Subcutaneous adipose tissue (tissue), 4 donors: ENCODE measurements around the gene ORM2. TPM values are rescaled to one million over a fixed set of nuclear protein-coding genes. Genes with fewer than 3 reads are reported as not detected.

Source experiments
- total RNA-seq, 4 donors: library from RNA; depleted of rRNA; stranded (reverse); fragments of >200 nt; gene quantifications; one replicate each; pipeline ENCODE4 v1.1.0, GENCODE V29; 2016
- TF ChIP-seq, protein P1 (sequence below): fragments of 450-650 bp; IDR thresholded peaks from one replicate; pipeline ENCODE4 v1.5.1; 2016; ENCODE audit warnings: low read depth, mild to moderate bottlenecking, control low read depth, antibody characterized with exemption, moderate library complexity

The ORM2 gene
- total RNA-seq, 4 donors from 2014 or later, result 2.4 TPM; not detected in 3

GRCh38 chr9:114361542-114361941 lies 31.9 kb downstream of the ORM2 start:
- TF ChIP-seq, protein P1, sequence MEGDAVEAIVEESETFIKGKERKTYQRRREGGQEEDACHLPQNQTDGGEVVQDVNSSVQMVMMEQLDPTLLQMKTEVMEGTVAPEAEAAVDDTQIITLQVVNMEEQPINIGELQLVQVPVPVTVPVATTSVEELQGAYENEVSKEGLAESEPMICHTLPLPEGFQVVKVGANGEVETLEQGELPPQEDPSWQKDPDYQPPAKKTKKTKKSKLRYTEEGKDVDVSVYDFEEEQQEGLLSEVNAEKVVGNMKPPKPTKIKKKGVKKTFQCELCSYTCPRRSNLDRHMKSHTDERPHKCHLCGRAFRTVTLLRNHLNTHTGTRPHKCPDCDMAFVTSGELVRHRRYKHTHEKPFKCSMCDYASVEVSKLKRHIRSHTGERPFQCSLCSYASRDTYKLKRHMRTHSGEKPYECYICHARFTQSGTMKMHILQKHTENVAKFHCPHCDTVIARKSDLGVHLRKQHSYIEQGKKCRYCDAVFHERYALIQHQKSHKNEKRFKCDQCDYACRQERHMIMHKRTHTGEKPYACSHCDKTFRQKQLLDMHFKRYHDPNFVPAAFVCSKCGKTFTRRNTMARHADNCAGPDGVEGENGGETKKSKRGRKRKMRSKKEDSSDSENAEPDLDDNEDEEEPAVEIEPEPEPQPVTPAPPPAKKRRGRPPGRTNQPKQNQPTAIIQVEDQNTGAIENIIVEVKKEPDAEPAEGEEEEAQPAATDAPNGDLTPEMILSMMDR, result no peak

DNA sequence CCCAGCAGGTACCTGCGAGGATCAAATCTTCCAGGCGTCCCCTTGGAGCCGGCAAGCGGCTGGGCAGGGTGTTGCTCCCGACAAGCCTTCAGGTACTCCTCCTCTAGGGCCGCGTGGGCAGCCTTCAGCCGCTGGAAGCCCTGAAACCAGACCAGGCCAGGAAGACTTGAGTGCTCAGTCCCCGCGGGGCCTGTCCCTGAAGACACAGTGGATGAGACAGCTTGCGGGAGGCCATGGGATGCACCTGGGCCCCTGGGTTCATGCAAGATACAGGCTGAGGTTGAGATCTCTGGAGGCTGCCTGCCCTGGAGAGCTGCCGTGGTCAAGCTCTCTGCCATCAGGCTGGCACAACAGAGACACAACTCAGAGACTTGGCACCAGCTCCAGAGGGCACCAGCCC lies 32.7 kb downstream of the ORM2 start:
- TF ChIP-seq, protein P1, result no peak

DNA sequence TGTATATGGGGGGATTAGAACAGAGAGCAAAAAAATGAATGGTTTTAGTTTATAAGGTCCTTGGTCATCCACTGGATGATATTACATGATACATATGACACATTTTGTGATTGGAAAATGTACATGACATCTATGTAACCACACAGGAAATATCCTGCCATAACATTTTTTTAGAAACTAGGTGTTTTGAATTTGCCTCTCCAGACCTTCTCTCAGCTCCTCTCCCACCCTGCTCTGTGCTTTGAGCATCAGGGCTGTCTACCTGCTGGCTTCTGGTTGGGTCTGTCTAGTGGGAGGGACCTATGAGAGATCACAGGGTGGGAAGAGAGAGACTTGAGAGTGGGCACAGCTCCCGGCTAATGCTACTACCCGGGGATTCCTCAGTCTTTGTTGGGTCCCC lies 33.8 kb downstream of the ORM2 start:
- TF ChIP-seq, protein P1, result no peak

DNA sequence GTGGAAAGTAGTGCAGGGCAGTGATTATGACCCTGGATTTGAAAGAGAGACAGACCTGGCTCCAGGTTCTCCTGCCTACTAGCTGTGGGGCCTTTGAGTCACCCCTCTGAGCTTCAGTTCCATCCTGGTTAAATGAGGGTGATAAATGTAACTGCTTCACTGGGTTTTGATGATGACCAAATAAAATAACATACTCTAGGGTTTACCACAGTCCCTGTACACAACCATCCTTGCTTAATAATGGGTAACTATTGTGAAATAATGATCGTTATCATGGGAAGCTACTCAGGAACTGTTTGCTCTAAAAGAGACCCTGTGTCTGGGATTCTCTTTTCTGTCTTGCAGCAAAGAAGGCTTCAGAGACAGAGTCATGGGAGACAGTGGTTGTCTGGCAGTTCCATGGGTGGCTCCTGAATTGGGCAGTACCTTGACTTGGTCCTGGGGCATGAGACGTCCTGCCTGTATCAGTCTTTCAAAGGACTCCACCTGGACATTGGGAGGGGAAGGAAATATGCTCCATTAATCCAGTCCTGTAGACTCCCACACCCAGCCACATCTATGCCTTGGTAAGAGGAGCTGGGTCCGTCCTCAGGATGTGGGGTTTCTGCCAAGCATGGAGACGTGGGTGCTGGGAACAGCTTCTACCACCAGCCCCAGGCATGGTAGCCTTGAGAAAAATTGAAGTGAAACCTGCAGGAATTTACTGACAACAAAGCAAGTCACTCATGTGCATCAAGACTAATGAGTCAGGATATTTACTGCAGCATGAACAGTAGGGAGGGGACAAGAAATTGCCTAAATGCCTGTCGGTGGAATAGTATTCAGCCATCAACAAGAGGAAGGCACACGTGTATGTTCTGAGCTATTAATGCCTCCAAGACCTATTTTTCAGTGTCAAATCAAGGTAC lies 34.7 kb downstream of the ORM2 start:
- TF ChIP-seq, protein P1, result no peak

DNA sequence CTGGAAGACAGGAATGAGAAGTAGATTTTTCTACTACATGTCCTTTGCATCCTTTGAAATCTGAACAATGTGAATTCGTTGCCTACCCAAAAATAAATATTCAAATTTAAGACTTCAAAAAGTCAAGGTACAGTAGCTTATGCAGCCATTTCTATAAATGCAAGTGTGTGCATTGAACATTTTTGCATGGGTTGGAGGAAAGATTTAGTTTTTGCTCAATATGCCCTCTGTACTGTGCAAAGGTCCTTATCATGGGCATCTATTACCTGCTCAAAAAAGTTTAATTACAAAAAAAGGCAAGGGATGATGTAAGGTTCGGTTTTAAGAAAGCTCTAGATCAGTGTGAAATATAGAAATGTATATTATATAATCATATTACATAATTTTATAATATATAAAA lies 35.5 kb downstream of the ORM2 start:
- TF ChIP-seq, protein P1, result no peak

DNA sequence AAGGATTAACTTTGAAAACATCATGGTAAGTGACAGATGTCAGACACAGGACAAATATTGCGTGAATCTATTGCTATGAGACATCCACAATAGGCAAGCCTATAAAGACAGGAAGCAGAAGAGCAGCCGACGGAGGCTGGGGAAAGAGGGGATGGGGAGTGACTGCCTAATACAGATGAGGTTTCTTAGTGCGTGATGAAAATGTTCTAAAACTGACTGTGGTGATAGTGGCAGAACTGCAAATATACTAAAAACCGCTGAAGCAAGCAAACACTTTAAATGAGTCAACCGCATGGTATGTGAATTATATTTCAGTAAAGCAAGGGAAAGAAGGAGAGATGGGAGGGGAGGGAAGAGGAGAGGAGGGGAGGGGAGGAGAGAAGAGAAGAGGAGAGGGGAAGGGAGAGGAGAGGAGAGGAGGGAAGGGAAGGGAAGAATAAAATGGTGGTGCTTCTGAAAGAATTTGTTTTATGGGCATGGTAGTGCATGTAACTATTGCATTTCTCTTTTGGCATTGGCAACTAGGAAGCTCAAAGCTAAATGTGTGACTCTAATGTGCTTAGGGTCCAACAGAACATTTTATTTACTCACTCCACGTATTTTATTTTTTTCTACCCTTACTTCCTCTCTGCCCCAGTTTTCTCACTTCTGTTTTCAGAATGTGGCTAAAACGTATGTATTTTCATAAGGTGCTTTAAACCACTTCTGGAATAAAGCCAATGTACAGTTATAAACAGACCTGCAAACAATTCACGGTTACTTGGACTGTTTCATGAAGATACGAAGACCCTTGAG lies 36.9 kb downstream of the ORM2 start:
- TF ChIP-seq, protein P1, result no peak

DNA sequence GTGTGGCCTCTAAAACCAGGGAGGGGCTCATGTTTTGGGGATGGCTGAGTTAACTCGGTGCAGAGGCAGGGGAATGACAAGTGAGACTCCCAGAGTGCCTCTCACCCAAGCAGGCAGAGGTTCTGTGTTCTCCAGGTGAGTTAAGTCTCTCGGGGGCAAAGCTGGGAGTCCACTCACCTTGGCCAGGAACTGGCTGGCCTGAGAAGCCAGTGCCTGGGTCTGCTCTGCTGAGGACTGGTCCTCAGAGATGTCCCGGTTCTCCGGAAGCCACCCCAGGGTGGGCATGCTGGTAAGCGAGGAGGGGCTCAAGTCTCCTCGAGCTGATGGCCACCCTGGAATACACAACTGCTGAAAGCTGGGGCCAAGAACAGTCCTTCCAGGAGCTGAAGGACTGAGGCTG lies 37.7 kb downstream of the ORM2 start:
- TF ChIP-seq, protein P1, result no peak
